Right atrium auricular region (tissue), 2 donors: ENCODE measurements around the gene RPP40. TPM values are rescaled to one million over a fixed set of nuclear protein-coding genes. Genes with fewer than 3 reads are reported as not detected.

Experiments
- DNase-seq: peaks from one replicate; pipeline ENCODE4 v3.0.0-alpha.2; 2019; ENCODE audit warnings: low spot score
- H3K27ac ChIP-seq, 2 donors: fragments of 200-600 bp; sonication (generic); 1 replicate in 1 of 2; 2 replicates in 1 of 2; pipeline ENCODE4 v1.5.1; 2016 to 2019
- H3K27me3 ChIP-seq, 2 donors: fragments of 200-600 bp; sonication (generic); one replicate each; pipeline versions ENCODE4 v1.5.1 to v1.6.0; 2017 to 2019
- H3K36me3 ChIP-seq: fragments of 200-600 bp; sonication (generic); one replicate; pipeline ENCODE4 v1.5.1; 2016
- H3K4me1 ChIP-seq, 2 donors: fragments of 200-600 bp; sonication (generic); one replicate each; pipeline versions ENCODE4 v1.5.1 to v1.6.0; 2017 to 2019
- H3K4me3 ChIP-seq, 2 donors: fragments of 200-600 bp; sonication (generic); 1 replicate in 1 of 2; 2 replicates in 1 of 2; pipeline ENCODE4 v1.5.1; 2017 to 2019; ENCODE audit warnings: mild to moderate bottlenecking in 1 of 2, moderate library complexity in 1 of 2
- H3K9me3 ChIP-seq, 2 donors: fragments of 200-600 bp; sonication (generic); one replicate each; pipeline ENCODE4 v1.5.1; 2019
- total RNA-seq, 2 donors: library from RNA; depleted of rRNA; stranded (reverse); fragments of >200 nt; gene quantifications; one replicate each; pipeline ENCODE4 v1.1.0, GENCODE V29; 2016
- TF ChIP-seq, protein P1 (sequence below), 2 donors: fragments of 200-600 bp; sonication (generic); IDR thresholded peaks; one replicate each; pipeline ENCODE4 v1.5.1; 2019; ENCODE audit warnings: antibody characterized with exemption in 2 of 2

The RPP40 gene
- total RNA-seq, 2 donors from 2014 or later: 2.4 to 6.1 TPM

DNA sequence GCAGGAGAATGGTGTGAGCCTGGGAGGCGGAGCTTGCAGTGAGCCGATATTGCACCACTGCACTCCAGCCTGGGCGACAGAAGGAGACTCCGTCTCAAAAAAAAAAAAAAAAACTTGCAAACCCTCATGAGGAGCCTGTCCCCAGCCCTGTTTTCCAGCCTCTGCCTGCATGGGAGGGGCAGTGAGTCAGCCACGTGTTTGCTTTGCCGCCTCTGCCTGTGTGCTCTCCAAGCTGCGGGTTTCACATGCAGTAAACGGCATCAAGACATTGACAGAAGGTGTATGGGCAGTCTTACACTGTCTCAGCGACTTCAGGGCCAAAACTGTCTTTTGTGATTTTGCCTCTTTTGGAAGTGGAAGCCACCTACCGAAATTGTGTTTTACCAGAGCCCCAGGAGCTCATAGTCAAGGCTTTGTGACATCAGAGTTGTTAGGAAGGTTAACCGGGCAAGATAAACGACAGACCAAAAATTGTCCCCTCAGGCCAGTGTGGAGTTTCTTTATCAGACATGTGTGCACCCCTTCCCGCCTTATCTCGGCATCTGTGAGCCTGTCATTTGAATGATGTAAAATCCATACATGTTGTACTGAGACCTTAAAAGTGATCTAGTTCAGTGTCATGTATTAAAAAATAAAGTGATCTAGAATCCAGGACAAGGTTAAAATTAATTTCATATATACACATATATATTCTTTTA, 52.9 kb downstream of the RPP40 start:
- Histone ChIP-seq H3K27me3 (no peaks in the 10 kb centered on the region), H3K4me3 (no peak overlapping the region), H3K4me1 (no peaks in the 10 kb centered on the region), H3K9me3 (no peaks in the 10 kb centered on the region), H3K27ac (no peak overlapping the region), H3K36me3 (peaks cover 22% of the 10 kb centered on the region)
- peak; percentile 34 for DNase-seq
- TF ChIP-seq, protein P1, sequence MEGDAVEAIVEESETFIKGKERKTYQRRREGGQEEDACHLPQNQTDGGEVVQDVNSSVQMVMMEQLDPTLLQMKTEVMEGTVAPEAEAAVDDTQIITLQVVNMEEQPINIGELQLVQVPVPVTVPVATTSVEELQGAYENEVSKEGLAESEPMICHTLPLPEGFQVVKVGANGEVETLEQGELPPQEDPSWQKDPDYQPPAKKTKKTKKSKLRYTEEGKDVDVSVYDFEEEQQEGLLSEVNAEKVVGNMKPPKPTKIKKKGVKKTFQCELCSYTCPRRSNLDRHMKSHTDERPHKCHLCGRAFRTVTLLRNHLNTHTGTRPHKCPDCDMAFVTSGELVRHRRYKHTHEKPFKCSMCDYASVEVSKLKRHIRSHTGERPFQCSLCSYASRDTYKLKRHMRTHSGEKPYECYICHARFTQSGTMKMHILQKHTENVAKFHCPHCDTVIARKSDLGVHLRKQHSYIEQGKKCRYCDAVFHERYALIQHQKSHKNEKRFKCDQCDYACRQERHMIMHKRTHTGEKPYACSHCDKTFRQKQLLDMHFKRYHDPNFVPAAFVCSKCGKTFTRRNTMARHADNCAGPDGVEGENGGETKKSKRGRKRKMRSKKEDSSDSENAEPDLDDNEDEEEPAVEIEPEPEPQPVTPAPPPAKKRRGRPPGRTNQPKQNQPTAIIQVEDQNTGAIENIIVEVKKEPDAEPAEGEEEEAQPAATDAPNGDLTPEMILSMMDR (IDR thresholded peaks at IDR 0.05): no peak

DNA sequence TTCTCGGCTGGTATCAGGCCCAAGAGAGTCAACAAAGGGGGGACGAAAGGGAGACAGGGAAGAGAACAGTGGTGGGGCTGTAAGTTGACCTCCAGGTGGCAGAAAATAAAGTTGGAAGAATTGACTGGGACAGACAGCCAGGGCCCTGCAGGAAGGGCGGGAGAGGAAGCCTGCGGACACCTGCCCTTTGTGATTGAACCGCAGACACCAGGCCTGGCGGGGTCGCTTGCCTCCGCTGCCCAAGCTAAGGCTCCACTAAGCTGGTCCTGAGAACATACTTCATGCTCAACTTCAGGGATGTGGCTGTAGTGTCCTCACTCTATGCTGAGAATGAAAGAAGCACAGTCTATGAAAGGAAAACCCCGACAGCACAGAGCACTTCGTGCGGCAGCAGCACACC, 53.8 kb downstream of the RPP40 start:
- no peaks in the 10 kb centered on the region for H3K4me1 ChIP-seq
- TF ChIP-seq, protein P1 (IDR thresholded peaks at IDR 0.05): no peak
- no peak for DNase-seq
- no peak overlapping the region for H3K4me3 ChIP-seq
- peaks cover 22% of the 10 kb centered on the region for H3K36me3 ChIP-seq
- H3K9me3 ChIP-seq: no peaks in the 10 kb centered on the region
- H3K27ac ChIP-seq: no peak overlapping the region
- no peaks in the 10 kb centered on the region for H3K27me3 ChIP-seq

DNA sequence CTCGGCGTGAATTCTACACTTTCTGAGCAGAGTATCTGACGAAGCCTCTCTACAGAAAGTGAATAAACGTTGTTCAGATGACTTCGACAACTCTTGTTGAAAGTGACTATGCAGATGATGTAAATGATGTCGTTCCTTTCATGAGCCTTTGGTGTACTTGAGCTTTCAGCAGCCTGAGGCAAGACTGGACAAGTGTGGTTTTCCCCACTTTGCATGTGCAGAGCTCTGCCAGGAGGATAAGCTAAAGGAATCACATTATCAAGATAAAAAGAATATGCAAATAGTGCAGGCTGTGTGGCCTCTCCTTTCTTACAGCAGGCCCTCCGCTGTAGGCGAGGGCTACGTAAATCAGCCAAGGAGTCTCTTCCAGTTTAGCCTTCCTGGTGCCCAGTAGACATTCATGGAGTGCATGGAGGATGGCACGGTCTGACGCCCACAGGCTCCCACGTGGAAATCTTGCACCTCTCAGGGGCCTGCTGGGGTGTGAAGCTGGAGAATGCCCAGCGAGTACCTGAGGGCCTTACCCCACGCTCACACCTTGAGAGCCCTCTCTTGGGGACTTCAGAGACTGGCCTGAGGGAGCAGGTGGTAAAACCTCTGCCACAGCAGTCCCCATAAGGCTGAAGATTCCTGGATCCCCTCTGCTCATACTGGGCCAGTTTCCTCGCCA, 54.9 kb downstream of the RPP40 start:
- Histone ChIP-seq H3K4me1 (no peaks in the 10 kb centered on the region), H3K36me3 (peaks cover 17% of the 10 kb centered on the region), H3K9me3 (no peaks in the 10 kb centered on the region)

DNA sequence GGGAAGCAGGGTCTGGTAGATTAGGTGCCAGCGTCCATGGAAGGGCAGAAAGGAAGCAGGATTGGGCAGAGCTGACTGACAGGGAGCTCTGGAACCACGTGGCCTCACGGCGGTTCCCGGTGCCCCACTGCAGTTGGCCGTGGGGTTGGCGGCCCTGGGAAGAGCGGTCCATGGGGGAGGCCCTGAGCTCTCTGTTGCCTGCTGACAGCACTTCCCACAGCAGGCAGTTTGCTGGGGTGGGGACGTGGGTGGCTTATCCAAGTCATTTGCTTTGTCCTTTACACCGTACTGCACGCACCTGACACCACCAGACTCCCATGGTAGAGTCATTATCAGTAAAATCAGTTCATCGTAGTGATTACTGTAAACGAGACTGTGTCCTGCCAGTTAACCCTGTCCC, 56.1 kb downstream of the RPP40 start:
- TF ChIP-seq, protein P1 (IDR thresholded peaks at IDR 0.05): no peak
- Histone ChIP-seq H3K36me3 (peaks cover 9% of the 10 kb centered on the region), H3K27me3 (no peaks in the 10 kb centered on the region), H3K4me3 (no peak overlapping the region), H3K9me3 (no peaks in the 10 kb centered on the region), H3K4me1 (peaks cover 0 to 4% of the 10 kb centered on the region in 2 donors), H3K27ac (no peak overlapping the region)
- no peak for DNase-seq

More for the DNA sequence above, 54.9 kb downstream of the RPP40 start:
- no peak overlapping the region for H3K4me3 ChIP-seq
- H3K27me3 ChIP-seq: no peaks in the 10 kb centered on the region
- TF ChIP-seq, protein P1 (IDR thresholded peaks at IDR 0.05): no peak
- DNase-seq: peak; percentile 49
- H3K27ac ChIP-seq: no peak overlapping the region

DNA sequence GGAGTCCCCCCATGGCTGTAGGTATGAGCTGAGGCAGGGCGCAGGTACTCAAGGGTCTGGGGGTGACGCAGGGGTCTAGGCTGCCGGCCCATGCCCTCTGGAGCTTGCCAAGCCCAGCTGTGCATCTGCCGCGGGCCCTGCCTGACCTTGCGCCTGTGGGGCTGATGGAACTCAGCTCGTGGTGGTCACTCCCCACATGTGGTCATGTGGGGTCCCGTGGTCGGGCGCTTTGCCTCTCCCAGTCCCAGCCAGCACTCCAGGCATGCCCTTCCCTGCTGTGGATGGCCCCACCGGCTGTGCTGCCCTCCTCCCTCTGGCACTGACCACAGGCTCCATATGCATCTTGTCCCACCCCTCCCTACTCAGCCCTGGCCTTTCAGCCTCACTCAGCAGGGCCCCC, 57.3 kb downstream of the RPP40 start:
- no peak for DNase-seq
- TF ChIP-seq, protein P1 (IDR thresholded peaks at IDR 0.05): no peak
- H3K9me3 ChIP-seq: no peaks in the 10 kb centered on the region
- peaks cover 0 to 16% of the 10 kb centered on the region in 2 donors for H3K4me1 ChIP-seq
- no peak overlapping the region for H3K27ac ChIP-seq
- H3K27me3 ChIP-seq: no peaks in the 10 kb centered on the region
- no peak overlapping the region for H3K4me3 ChIP-seq
- H3K36me3 ChIP-seq: peaks cover 5% of the 10 kb centered on the region

Other genes with a start within 250 kb of the RPP40 start
- gene CDYL, start 227.6 kb downstream of the RPP40 start, total RNA-seq: 10 to 100 TPM; 23.7 to 28.9 TPM
- gene PPP1R3G, start 81.3 kb upstream of the RPP40 start, total RNA-seq: 10 to 100 TPM in 1 of 2 donors, 1 to 10 TPM in 1; 8.8 to 16.4 TPM